Fibroblast of the aortic adventitia (primary cell): Measurements from ENCODE around the gene ZNF783. TPM values are rescaled to one million over a fixed set of nuclear protein-coding genes. Genes with fewer than 3 reads are reported as not detected.

Experiments
- DNase-seq: peaks from one replicate; pipeline ENCODE4 v3.0.0-alpha.2; 2010; ENCODE audit warnings: low read depth
- H3K4me3 ChIP-seq: 2 replicates; pipeline ENCODE4 v1.5.1; 2011; ENCODE audit warnings: low read depth, mild to moderate bottlenecking, control low read depth, low read length, moderate library complexity
- CTCF ChIP-seq: IDR thresholded peaks from 2 replicates; pipeline ENCODE4 v1.5.1; 2011; ENCODE audit warnings: mild to moderate bottlenecking, low read length, control low read depth, inconsistent platforms; ENCODE audit not compliant: insufficient read depth
- total RNA-seq: library from RNA; depleted of rRNA; stranded (reverse); fragments of >200 nt; gene quantifications from 2 replicates; pipeline ENCODE4 v1.2.3, GENCODE V29; 2012; ENCODE audit warnings: low replicate concordance

The ZNF783 gene
- total RNA-seq, 1 donor = 9.1 TPM

- DNase-seq = no peak
- TF ChIP-seq CTCF = no peak
- H3K4me3 ChIP-seq = no peak overlapping the region
Measured at GRCh38 chr7:149253665-149254064, 8.3 kb upstream of the ZNF783 start.

- no peak for TF ChIP-seq CTCF
- no peak overlapping the region for H3K4me3 ChIP-seq
Measured at GRCh38 chr7:149254181-149254858, 7.7 kb upstream of the ZNF783 start.

GRCh38 chr7:149255174-149255573, 6.8 kb upstream of the ZNF783 start:
- TF ChIP-seq CTCF = no peak
- DNase-seq = no peak
- H3K4me3 ChIP-seq = no peak overlapping the region

More at GRCh38 chr7:149254181-149254858, 7.7 kb upstream of the ZNF783 start:
- DNase-seq = no peak

- TF ChIP-seq CTCF = no peak
Measured at GRCh38 chr7:149256568-149256967, 5.4 kb upstream of the ZNF783 start.

GRCh38 chr7:149257146-149257545, 4.8 kb upstream of the ZNF783 start:
- DNase-seq = no peak
- H3K4me3 ChIP-seq = no peak overlapping the region
- no peak for TF ChIP-seq CTCF

More at GRCh38 chr7:149256568-149256967, 5.4 kb upstream of the ZNF783 start:
- DNase-seq = no peak
- no peak overlapping the region for H3K4me3 ChIP-seq

- peak; percentile 41 for DNase-seq
- TF ChIP-seq CTCF = no peak
- H3K4me3 ChIP-seq = peak overlapping the region; percentile 74
Measured at GRCh38 chr7:149261316-149261828, 624 bp upstream of the ZNF783 start.
